Left renal pelvis (tissue), 4 donors: ENCODE data around the gene RFPL1. TPM values are rescaled to one million over a fixed set of nuclear protein-coding genes. Genes with fewer than 3 reads are reported as not detected.
"Not testable (repeated sequence)": the region's sequence is repeated elsewhere in the genome, so short reads cannot be mapped to it uniquely, and the experiment has no call there.

Experiments
- DNase-seq, 4 donors: peaks; one replicate each; pipeline ENCODE4 v3.0.0-alpha.2; 2013; ENCODE audit warnings: low read depth in 4 of 4, low spot score in 3 of 4
- polyA plus RNA-seq, 4 donors: library from polyadenylated mRNA; unstranded; fragments of 120-200 nt; gene quantifications; one replicate each; pipeline ENCODE4 v1.2.1, GENCODE V29; 2013; ENCODE audit not compliant: insufficient read length in 4 of 4

Gene RFPL1
- polyA plus RNA-seq, 4 donors = 0.89 to 1.8 (median 1.3) TPM

DNA sequence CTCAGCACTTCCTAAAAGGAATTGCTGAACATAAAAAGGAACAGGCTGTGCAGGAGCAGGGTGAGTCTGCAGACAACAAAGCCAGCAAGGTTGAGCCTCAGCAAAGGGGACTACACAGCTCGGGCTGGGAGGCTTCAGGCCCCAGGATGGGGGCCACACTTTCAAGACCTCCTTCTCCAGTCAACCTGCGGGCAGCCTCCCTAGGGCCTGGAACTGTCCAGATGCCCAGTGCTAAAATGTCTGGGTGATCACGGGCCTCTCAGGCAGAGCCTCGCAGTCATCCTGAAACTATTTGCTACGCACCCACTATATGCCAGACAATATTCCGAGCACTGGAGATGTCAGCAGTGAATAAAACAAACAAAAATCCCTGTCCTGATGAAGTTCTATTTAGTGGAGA is 37.7 kb downstream of the RFPL1 start:
- no peak for DNase-seq

DNA sequence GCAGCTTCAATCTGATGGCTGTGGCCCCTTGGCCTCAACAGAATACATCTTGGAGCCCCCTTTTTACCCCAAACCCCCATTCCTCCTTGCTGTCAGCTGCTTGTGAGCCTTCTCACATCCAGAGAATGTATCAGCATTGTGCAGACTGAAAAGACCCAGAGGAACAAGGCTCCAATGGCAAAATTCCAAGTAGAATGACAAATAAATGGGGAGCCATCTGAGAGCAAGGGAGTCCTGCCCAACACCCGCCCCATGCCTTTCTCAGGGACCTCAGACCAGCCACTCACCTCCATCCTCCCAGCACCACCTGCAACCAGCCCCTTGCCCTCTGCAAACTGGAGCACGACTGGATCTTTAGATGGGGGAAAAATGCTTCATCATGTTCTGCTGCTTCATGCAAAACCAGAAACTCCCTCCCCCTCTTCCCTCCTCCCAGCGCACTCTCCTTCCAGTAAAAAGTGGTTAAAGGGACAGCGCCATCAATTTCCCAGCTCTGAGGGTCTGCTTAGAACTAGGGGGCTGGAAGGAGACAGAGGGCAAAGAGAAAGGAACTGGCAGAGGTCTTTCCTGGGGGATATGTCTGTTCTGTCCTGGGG is 39.4 kb downstream of the RFPL1 start:
- DNase-seq = no peak

DNA sequence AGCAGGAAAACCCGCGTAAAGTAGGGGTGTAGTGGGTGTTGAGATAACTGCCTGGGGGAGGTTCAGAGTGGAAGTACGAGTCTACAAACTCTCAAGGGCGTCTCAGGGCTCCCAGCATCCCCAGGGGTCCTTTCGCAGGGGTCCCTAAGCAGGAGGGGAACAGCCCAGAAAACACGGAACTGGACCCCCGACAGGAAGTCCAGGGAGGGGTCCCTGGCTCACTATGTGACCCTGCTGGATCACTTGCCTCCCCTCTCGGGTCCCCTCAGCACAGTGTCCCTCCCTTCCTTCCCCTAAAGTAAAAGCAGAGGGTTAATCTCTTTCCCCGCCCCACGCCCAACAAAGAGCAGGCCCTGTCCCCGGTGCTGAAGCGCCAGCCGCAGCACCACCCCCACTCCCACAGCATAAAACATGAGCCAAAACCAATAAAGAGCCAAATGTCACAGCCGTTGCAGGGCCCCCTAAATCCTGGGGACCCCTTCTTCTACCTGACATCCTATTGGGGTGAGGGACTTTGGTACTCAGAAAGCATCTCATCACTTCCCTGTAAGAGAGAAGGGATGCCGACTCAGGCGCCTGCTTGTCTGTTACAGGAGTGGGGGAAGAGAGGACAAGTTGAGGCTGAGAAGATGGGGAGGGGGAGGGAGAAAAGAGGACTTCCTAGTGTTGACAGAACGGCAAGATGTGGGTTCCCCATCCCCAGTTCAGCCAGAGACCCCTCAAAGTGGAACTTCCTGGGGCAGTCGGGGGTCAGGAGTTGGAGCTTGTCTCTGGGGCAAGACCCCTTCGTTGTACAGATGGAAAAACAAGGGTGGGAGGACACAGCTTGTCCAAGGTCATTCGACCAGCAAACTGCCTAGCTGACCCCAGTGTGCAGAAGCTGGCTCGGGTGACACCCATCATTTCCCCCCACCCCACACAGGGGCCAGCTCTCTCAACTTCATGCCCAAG is 40.2 kb downstream of the RFPL1 start:
- no peak for DNase-seq

DNA sequence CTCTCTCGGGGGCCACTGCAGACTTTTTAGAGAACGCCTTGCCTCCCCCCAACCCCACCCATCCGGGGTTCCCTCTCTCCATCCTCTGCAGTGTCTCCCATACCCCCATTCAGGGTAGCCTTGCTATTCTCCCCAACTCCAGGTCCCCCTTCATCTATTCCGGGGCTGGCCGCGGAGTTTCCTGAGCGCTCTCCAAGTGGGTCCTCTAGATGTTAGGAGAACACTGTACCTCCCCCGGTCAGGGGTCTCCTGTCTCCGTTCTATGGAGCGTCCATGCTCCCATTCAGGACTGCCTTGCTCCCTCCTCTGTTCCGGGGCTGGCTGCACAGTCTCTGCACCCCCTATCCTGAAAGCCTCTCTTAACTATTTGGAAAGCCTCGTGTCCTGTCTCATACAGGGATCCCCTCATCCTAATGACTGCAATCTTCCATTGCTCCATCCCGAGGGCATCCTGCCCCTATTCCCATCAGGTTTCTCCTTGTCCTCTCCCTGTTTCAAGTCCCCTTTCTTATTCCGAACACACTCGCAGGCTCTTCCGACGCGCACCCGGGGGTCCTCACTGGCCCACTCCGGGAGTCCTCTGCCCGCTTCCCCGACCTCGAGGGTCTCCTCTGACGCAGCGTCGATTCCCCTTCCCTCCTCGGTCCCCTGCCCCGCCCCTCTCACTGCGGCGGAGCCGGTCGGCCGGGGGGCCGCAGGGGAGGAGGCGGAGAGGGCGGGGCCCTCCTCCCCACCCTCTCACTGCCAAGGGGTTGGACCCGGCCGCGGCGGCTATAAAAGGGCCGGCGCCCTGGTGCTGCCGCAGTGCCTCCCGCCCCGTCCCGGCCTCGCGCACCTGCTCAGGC is 41.3 kb downstream of the RFPL1 start, which contains the start of gene NEFH:
Gene NEFH (plus strand): TSS at position 802 of the 845 bp plus-strand sequence. CDS start 45 bp downstream, outside the sequence.
- no peak for DNase-seq

DNA sequence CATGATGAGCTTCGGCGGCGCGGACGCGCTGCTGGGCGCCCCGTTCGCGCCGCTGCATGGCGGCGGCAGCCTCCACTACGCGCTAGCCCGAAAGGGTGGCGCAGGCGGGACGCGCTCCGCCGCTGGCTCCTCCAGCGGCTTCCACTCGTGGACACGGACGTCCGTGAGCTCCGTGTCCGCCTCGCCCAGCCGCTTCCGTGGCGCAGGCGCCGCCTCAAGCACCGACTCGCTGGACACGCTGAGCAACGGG is 41.8 kb downstream of the RFPL1 start:
- no peak for DNase-seq

DNA sequence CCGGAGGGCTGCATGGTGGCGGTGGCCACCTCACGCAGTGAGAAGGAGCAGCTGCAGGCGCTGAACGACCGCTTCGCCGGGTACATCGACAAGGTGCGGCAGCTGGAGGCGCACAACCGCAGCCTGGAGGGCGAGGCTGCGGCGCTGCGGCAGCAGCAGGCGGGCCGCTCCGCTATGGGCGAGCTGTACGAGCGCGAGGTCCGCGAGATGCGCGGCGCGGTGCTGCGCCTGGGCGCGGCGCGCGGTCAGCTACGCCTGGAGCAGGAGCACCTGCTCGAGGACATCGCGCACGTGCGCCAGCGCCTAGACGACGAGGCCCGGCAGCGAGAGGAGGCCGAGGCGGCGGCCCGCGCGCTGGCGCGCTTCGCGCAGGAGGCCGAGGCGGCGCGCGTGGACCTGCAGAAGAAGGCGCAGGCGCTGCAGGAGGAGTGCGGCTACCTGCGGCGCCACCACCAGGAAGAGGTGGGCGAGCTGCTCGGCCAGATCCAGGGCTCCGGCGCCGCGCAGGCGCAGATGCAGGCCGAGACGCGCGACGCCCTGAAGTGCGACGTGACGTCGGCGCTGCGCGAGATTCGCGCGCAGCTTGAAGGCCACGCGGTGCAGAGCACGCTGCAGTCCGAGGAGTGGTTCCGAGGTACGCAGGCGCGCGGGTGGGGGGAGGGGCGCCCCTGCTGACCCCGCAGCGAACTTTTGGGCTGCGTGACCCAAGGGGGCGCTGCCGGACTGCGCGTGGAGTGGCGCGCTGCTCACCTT is 42.3 kb downstream of the RFPL1 start:
- no peak for DNase-seq

DNA sequence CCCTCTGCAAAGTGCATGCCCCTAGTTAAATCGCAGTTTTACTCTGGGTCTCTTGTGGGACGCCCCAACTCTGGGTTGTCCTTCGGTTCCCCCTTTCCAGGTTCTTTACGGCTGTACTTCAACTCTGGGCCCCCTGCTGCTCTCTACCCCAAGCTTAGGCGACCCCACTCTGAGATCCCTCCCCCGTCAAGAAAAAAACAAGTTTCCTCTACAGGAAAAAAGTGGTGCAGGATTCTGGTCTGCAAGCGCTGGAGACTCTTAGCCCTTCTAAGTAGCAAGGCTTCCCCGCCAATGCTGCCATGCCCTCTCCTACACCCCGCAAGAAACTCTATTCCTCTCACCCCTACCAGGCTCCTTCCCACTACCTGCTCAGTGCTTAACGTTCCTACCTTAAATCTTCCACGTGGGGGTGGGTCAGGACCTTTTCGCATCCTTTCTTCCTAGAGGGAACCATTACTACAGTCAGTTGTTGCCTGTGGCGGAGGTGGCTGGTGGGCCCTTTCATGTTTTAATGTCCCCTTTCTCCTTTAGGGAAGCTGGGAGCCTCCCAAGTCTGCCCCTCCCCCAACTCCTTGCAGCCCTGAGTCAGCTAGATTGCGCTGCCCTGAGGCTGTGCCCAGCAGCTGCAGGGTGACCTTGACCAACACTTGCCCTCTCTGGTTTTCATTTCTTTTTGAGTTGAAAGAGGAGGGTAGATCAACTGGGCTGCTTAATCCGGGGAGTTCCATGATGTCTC is 43.0 kb downstream of the RFPL1 start:
- DNase-seq = no peak

DNA sequence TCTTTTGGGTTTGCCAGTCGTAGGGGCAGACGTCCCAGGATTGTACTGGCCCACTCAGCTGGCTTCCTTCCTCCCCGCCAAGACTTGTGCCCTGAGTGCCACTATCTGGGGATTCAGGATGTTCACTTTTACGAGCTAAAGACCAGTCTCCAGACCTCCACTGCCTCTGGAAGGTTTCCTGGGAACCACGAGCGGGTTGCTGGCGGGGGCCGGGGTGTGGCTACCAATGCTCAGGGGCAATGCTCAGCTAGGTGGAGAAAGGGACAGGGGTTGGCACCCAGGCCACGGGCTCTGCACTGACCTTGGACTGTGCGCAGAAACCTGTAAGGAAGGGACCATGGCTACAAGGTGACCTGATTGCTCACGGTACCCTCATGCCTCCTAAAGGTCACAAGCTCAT is 43.9 kb downstream of the RFPL1 start:
- no peak for DNase-seq

DNA sequence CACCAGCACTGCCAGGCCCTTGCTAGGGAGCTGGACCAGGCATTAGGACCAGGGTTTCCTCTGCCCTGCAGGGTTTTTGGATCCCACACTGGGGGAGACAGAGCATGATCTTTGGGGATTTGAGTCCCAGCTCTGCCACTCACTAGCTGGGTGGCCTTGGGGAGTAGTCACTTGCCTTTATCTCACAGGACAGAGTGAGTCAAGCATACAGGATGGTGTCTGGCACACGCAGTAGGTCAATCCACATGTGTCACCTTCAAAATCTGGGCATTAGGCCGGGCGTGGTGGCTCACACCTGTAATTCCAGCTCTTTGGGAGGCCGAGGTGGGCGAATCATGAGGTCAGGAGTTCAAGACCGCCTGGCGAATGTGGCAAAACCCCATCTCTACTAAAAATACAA is 44.3 kb downstream of the RFPL1 start:
- DNase-seq = no peak

DNA sequence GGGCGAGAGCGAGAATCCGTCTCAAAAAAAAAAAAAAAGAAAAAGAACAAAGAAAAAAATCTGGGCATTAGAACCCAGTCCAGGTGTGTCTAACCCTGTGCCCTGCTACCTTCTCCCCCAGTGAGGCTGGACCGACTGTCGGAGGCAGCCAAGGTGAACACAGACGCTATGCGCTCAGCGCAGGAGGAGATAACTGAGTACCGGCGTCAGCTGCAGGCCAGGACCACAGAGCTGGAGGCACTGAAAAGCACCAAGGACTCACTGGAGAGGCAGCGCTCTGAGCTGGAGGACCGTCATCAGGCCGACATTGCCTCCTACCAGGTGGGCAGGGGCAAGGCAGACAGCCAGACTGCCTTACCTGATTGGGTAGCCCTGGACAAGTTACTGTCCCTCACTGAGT is 44.9 kb downstream of the RFPL1 start:
- no peak for DNase-seq

DNA sequence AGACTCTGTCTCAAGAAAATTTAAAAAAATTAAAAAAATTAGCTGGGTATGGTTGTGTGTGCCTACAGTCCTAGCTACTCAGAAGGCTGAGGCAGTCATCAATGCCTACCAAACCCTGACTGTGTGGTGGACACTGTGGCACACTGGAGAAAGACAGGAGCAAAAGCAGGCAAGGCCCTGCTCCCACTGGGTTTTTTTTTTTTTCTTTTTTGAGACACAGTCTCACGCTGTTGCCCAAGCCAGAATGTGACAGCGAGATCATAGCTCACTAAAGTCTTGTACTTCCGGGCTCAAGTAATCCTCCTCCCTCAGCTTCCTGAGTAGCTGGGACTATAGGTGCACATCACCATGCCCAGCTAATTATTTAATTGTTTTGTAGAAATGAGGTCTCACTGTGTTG is 46.3 kb downstream of the RFPL1 start:
- no peak for DNase-seq

DNA sequence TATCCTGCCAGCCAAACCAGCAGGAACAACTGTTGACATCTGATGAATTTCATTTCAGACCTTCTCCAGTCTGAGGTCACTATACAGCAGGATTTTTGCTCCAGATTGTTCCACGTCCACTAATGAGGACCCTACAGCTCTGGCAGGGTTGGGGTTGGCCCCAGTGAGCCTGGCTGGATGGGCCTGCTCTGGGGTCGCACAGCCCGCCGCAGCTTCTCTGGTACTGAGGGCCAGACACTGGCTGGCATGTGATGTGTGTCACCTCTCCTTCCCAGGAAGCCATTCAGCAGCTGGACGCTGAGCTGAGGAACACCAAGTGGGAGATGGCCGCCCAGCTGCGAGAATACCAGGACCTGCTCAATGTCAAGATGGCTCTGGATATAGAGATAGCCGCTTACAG is 47.1 kb downstream of the RFPL1 start:
- DNase-seq = no peak

DNA sequence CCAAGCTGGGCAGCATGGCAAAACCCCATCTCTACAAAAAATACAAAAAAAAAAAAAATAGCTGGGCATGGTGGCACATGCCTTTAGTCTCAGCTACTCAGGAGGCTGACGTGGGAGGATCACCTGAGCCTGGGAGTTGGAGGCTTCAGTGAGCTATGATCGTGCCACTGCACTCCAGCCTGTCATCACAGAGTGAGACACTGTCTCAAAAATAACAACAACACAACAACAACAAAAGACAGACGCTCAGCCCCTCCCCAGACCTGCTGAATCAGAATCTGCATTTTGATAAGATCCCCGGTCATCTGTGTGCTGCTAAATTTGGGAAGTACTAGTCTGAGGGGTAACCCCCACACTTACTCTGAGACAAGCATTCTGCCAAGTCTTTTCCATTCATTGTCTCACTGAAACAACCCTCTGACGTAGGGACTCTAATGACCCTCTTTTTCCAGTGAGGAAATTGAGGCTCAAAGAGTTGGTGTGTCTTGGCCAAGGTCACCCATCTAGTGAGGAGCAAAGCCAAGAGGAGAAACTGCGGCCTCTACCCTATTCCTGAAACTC is 49.1 kb downstream of the RFPL1 start:
- DNase-seq = no peak

DNA sequence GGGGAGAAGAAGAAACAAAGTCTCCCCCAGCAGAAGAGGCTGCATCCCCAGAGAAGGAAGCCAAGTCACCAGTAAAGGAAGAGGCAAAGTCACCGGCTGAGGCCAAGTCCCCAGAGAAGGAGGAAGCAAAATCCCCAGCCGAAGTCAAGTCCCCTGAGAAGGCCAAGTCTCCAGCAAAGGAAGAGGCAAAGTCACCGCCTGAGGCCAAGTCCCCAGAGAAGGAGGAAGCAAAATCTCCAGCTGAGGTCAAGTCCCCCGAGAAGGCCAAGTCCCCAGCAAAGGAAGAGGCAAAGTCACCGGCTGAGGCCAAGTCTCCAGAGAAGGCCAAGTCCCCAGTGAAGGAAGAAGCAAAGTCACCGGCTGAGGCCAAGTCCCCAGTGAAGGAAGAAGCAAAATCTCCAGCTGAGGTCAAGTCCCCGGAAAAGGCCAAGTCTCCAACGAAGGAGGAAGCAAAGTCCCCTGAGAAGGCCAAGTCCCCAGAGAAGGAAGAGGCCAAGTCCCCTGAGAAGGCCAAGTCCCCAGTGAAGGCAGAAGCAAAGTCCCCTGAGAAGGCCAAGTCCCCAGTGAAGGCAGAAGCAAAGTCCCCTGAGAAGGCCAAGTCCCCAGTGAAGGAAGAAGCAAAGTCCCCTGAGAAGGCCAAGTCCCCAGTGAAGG is 50.9 kb downstream of the RFPL1 start:
- not testable (repeated sequence) for DNase-seq

DNA sequence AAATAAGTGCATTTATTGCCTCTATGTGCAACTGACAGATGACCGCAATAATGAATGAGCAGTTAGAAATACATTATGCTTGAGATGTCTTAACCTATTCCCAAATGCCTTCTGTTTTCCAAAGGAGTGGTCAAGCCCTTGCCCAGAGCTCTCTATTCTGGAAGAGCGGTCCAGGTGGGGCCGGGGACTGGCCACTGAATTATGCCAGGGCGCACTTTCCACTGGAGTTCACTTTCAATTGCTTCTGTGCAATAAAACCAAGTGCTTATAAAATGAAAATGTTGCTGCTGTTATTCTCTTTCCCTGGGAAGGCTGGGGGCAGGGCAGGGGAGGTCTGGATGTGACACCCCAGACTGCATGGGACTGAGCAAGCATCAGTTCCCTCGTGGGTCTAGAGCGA is 52.6 kb downstream of the RFPL1 start:
- no peak for DNase-seq
